Activated CD4-positive, alpha-beta T cell treated with anti-CD3 and anti-CD28 coated beads for 48 hours (primary cell): Measurements from ENCODE around the gene KLRC2.
"Not testable (repeated sequence)": the region's sequence is repeated elsewhere in the genome, so short reads cannot be mapped to it uniquely, and the experiment has no call there.

Experiments used
- DNase-seq: peaks from one replicate; pipeline ENCODE4 v3.0.0-alpha.2; 2020

The KLRC2 gene

DNA sequence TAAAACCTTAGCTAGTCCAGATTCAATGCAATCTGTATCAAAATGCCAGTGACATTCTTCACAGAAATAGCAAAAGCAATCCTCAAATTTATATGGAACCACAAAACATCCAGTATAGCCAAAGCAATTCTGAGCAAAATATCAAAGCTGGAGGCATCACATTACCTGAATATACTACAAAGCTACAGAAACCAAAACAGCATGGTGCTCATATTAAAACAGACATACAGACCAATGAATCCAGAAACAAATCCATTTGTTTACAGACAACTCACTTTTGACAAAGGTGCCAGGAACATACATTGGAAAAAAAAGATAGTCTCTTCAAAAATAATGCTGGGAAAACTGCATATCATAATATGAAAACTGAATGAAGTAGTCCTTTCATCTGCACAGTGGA is 31.0 kb downstream of the KLRC2 start:
- no peak for DNase-seq

DNA sequence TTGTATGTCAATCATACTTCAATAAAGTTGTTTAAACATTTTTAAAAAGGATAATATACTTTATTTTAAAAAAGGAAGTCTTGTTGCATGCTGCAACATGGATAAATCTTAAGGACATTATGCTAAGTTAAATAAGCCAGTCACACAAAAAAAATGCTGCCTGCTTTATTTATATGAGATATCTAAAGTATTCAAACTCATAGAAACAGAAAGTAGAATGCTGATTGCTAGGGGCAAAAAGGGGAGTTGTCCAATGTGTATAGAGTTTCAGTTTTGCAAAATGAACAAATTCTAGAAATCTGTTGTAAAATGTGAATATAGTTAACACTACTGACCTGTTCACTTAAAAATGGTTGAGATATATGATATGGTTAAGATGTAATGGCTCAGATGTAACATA is 35.0 kb downstream of the KLRC2 start:
- no peak for DNase-seq

DNA sequence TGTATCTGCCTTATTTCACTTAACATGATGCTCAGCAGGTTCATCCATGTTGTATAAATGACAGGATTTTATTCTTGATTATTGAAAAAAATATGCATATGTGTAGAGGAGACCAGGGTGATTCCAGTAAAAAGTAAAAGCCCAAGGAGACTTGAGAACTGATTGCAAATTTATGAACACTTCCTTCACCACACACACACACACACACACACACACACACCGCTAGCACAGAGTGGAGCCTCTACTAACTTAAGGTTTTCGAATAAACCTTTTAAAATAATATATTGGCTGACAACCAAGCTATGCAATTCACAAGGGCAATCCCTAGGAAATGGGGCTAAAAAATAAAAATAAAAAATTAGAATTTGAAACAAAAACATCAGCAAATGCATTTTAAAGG is 37.6 kb downstream of the KLRC2 start:
- DNase-seq, result no peak

DNA sequence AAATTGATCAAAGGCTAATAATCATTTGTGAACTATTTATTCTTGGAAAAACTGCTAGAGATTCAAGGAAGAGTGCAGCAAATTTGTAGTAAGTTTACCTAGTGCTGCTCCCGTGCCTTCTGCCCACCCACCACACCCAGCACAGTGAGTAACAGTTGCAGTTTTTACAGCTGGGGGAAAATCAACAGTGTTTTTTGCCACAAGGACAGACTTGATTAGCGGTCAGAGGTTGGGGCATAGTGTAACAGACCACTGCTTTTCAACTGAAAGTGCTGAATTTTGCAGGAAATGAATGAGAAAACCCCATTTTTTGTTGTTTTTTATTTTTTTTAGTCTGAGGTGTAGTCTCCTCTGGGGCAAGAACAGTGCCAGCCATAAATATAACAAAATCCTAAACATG is 38.5 kb downstream of the KLRC2 start:
- no peak for DNase-seq

DNA sequence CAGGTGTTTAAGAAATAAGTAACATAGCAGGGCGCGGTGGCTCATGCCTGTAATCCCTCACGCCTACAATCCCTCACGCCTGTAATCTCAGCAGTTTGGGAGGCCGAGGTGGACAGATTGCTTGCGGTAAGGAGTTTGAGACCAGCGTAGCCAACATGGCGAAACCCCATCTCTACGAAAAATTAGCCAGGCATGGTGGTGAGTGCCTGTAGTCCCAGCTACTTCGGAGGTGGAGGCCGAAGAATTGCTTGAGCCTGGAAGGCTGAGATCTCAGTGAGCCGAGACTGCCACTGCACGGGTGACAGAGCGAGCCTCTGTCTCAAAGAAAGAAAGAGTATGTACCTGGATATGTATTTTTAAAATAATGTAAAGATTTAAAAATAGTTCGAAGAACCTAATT is 39.6 kb downstream of the KLRC2 start:
- DNase-seq, result not testable (repeated sequence)

DNA sequence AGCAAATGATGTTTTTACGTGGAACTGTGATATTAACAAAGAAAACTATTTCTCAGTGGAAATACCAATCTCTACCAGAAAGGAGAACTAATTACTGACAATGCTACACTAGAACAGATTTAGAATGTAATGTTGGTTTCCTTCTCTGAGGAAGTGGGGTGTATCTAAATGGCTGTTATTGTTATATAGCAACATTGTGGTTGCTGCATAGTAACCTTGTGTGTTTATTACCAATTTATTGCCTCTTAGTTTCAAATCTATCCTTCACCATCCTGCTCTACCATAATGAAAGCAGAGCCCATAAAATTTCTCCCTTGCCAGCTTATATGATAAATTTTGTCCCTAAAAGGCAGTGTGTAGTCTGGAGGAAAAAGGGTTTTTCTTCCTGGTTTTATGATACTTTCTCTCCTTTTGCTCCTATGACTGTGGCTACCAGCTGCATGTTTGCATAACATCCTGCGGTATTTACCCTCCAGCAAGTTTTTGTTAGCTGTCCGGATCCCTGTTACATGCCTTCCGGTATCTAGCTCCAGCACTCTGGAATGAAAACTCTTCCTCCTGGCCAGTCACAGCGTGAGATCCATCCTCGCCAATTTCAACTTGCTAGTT is 40.3 kb downstream of the KLRC2 start:
- no peak for DNase-seq

DNA sequence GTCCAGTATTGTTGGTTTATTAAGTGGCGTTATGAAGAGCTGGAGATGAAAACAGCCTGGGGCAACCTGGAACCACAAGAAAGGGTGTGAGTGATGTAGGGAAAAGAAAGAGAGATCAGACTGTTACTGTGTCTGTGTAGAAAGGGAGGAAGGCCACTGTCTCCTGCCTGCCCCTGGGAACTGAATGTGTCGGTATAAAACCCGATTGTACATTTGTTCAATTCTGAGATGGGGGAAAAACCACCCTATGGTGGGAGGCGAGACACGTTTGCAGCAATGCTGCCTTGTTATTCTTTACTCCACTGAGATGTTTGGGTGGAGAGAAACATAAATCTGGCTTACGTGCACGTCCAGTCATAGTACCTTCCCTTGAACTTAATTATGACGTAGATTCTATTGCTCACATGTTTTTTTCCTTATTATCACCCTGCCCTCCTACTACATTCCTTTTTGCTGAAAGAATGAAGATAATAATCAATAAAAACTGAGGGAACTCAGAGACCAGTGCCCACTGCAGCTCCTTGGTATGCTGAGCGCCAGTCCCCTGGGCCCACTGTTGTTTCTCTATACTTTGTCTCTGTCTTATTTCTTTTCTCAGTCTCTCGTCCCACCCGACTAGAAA is 41.2 kb downstream of the KLRC2 start:
- DNase-seq, result not testable (repeated sequence)

DNA sequence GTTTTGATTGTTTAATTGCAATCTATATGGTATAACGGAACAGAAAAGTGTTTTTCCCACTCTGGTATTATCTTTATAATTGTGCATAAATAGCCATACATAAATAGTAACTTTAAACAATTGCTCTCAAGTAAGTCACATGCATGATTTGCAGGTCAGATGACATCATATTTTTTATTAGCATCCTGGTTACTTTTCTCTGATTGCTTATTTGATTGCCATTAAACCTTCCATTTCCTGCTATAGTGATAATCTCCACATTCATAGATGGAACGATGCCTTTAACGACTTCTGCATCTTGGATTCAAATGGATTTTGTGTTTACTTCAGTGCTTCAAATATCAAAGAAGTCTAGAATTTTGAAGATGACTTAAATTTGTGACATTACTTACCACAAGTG is 42.5 kb downstream of the KLRC2 start:
- no peak for DNase-seq

DNA sequence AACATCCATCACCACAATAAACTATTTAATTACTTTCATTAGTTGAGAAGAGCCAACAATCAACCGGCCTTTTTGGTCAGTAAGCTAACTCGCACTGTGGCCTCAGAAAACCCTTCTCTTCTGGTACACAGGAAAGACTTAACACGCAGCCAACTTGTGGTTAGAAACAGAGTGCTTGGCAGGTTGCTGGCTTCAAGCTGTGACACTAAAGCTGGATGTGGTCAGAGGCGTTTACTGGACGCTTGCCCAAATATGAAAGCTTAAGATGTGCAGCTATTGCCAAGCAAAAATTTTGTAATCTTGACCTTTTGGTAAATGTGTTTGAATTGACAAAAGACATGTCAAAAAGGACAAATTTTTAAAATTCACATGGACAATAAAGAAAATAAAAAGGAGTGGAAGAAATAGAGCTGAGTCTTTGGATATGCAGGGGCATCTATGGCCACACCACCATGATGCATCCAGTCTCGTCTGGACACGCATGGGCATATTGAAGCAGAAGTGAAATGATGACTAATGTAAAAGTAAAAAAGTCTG is 43.3 kb downstream of the KLRC2 start:
- DNase-seq, result no peak

DNA sequence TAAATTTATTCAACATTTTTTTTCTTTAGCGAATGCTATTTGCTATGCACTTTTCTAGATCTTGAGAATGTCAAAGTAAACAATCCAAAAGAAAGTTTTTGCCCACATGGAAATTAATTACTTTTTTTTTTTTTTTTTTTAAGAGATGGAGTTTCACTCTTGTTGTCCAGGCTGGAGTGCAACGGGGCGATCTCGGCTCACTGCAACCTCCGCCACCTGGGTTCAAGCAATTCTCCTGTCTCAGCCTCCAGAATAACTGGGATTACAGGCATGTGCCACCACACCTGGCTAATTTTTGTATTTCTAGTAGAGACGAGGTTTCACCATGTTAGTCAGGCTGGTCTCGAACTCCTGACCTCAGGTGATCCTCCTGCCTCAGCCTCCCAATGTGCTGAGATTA is 44.8 kb downstream of the KLRC2 start:
- DNase-seq, result not testable (repeated sequence)

DNA sequence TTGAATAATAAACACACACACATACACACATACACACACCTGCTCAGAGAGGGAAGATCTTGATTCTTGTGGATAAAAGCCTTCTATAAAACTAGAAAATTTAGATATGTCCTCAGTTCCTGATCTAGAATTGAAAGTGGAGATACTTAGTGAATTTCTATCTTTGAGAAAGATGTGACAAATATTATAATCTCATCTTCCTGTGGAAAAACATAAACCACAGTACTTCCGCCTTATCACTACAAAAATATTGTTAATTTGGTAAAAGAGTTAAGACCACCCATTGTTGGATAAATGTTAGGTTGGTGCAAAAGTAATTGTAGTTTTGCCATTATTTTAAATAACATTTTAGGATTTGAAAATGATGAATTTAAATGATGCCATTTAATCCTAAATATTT is 45.9 kb downstream of the KLRC2 start, which contains the start of gene KLRK1:
TSS of gene KLRK1 (minus strand) at position 138 of the 400 bp plus-strand sequence. CDS start 1,231 bp downstream, outside the sequence.
- DNase-seq, result no peak

DNA sequence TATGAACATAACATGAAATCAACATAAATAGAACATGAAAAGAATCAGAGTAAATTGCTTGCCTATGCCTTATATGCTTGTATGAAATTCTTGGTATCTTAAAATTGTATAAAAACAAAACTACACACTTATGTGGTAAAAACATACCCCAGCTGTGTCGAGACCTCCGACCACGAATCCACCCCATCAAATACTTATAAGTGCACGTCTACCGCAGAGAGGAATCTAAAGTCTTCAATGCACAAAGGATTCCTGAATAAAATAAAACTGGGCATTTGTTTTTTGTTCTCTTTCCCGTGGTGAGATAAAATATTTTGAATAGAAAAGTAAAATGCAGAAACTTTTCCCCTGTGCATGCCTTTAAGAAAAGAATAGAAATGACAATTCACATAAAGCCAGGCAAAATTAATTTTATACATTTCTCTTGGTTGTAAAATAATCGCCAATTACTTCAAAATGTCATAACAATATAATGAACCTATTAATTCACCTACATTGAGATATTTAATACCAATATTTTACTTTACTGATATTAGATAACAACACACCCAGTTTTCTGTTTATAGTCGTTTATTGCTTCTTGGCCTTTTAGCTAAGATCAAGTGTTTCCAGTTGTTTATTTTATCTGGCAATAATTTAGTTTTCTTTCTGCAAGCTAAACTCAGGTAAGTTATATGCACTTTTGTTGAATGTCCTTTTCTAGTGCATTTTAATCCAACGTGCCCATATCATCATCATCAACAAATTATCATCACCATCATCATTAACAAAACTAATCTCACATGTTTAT is 47.0 kb downstream of the KLRC2 start:
- DNase-seq, result no peak

DNA sequence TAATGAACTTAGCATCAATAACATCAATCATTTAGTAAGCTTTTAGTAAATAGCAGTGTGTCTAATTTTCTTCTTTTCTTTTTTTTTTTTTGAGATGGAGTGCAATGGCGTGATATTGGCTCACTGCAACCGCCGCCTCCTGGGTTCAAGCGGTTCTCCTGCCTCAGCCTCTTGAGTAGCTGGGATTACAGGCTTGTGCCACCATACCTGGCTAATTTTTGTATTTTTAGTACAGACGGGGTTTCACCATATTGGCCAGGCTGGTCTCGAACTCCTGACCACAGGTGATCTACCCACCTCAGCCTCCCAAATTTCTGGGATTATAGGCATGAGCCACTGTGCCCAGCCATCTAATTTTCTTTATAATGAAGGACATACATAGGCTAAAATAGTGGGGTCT is 48.3 kb downstream of the KLRC2 start:
- not testable (repeated sequence) for DNase-seq

DNA sequence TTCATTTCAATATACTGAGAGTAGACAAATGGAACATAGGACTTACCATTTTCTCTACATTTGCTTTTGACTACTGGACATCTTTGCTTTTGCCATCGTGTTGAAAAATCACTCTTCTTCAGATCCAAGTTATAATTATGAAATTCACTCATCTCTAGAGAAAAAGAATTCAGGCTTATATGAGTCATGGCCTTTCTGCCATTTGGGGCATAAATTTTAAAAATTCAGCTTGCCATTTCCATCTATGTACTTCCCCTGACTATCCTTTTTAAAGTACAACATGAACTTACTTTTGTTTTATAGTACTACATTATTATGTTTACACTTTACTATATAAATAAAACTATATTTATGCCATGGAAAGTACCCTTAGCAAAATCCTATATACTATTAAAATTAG is 49.0 kb downstream of the KLRC2 start:
- DNase-seq, result no peak

DNA sequence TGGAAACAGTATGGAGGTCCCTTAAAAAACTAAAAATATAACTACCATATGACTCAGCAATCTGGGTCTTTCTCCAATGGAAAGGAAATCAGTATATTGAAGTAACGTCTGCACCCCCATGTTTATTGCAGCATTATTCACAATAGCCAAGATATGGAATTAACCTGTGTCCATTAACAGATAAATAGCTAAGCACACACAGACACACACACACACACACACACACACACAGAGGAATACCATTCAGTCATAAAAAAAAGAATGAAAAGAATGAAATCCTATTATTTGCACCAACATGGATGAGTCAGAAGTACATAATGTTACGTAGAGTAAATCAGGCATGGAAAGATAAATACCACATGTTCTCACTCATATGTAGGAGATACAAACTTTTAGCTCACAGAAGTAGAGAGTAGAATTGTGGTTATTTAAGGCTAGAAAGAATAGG is 50.6 kb downstream of the KLRC2 start:
- DNase-seq, result no peak

DNA sequence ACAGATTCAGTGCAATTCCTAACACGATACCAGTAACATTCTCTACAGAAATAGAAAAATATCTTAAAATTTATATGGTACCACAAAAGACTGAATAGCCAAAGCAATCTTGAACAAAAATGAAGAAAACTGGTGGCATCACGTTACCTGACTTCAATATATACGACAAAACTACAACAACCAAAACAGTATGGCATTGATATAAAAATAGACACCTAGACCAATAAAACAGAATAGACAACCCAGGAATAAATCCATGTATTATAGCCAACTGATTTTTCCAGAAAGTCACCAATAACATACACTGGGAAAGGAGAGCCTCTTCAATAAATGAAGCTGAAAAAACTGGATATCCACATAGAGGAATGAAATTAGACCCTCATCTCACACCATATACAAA is 51.6 kb downstream of the KLRC2 start:
- no peak for DNase-seq

DNA sequence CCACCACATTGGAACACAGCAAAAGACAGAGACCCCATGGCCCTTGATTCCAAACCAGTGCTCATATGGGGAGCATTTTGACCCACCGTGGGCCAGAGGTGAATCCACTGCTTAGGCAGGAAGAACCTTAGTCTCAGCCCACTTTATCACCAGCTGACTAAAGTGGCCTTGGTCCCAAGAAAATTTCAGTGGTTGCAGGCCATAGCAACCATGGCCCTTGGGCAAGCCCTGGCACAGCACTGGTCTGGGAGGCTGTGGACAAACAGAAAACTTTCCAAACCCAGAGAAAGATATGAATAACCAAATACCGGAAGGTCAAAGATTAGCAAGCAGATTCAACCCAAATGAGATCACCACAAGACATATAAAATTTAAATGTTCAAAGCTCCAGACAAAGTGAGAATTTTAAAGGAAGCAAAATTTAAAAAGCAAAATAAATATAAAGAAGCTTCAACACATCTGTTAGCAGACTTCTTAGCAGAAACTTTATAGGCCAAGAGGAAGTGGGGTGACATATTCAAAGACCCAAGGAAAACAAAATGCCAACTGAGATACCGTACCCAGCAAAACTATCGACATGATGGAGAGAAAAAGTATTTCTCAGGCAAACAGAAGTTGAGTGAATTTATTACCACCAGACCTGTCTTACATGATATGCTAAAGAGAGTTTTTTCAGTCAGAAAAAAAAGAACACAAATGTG is 53.7 kb downstream of the KLRC2 start:
- no peak for DNase-seq
